Measurements from ENCODE around the gene DUOXA1.

DNA sequence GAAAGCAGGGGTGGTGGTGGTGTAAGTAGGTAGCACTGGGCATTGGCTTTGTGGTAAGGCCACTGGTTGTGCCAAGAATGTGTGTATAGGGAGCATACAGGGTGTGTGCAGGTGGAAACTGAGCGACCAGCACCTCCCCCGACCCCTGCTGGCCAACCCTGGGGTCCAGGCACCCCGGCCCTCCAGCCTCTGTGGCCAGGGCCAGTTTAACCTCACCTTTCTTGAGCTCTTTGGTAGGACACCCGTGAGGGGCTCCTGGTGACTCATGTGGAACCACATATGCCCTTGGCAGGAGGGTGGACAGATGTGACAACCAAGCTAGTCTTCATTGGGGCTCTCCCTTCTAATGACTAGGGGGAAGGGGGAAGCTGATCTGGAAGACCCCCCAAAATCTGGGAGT, 38.6 kb upstream of the DUOXA1 start:
- TF ChIP-seq, protein P1, sequence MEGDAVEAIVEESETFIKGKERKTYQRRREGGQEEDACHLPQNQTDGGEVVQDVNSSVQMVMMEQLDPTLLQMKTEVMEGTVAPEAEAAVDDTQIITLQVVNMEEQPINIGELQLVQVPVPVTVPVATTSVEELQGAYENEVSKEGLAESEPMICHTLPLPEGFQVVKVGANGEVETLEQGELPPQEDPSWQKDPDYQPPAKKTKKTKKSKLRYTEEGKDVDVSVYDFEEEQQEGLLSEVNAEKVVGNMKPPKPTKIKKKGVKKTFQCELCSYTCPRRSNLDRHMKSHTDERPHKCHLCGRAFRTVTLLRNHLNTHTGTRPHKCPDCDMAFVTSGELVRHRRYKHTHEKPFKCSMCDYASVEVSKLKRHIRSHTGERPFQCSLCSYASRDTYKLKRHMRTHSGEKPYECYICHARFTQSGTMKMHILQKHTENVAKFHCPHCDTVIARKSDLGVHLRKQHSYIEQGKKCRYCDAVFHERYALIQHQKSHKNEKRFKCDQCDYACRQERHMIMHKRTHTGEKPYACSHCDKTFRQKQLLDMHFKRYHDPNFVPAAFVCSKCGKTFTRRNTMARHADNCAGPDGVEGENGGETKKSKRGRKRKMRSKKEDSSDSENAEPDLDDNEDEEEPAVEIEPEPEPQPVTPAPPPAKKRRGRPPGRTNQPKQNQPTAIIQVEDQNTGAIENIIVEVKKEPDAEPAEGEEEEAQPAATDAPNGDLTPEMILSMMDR (IDR thresholded peaks at IDR 0.05), result no peak
- no peak for TF ChIP-seq POLR2AphosphoS5 (IDR thresholded peaks at IDR 0.05)

Data from prostate gland (tissue), 2 donors.